PFSK-1 (cell line): ENCODE measurements around the gene DCLK2.

ENCODE experiments used
- POLR2AphosphoS5 ChIP-seq: IDR thresholded peaks from 2 replicates; pipeline ENCODE4 v1.6.1; 2012; ENCODE audit warnings: low read depth, mild to moderate bottlenecking, control low read depth, low read length, moderate library complexity
- REST ChIP-seq, 2 experiments: IDR thresholded peaks; 2 replicates each; pipeline versions ENCODE4 v1.6.1 to v1.8.0; 2011 to 2012; ENCODE audit warnings: low read depth in 2 of 2, low read length in 2 of 2, control low read depth in 1 of 2, inconsistent platforms in 1 of 2, mild to moderate bottlenecking in 1 of 2, moderate library complexity in 1 of 2; ENCODE audit not compliant: insufficient read depth in 1 of 2
- SIN3A ChIP-seq: IDR thresholded peaks from 2 replicates; pipeline ENCODE4 v1.6.1; 2012; ENCODE audit warnings: mild to moderate bottlenecking, low read length, moderate library complexity, borderline replicate concordance; ENCODE audit not compliant: insufficient read depth

- TF ChIP-seq REST (IDR thresholded peaks at IDR 0.05; ENCODE audit: insufficient read depth in 1 of 2, low read depth in 2 of 2, low read length in 2 of 2), result no peak
- TF ChIP-seq POLR2AphosphoS5, result no peak
- no peak for TF ChIP-seq SIN3A
Observed at GRCh38 chr4:150237110-150237872, 159.0 kb downstream of the DCLK2 start.
